Glutamatergic neuron (in vitro differentiated cells): Measurements from ENCODE around the gene DNASE2. TPM values are rescaled to one million over a fixed set of nuclear protein-coding genes. Genes with fewer than 3 reads are reported as not detected.
A peak's percentile ranks its signal among the peaks of the same experiment; 100 is the strongest.

ENCODE experiments used
- DNase-seq: peaks from one replicate; pipeline ENCODE4 v3.0.0; 2022
- H3K27ac Mint-ChIP-seq: one replicate; pipeline ENCODE4 v1.8.0; 2020; ENCODE audit warnings: mild to moderate bottlenecking, mixed read lengths, inconsistent platforms; ENCODE audit not compliant: unreplicated experiment
- H3K27me3 Mint-ChIP-seq: one replicate; pipeline ENCODE4 v1.8.0; 2020; ENCODE audit warnings: mild to moderate bottlenecking, moderate library complexity, mixed read lengths, inconsistent platforms; ENCODE audit not compliant: unreplicated experiment
- H3K36me3 Mint-ChIP-seq: one replicate; pipeline ENCODE4 v1.8.0; 2020; ENCODE audit warnings: mild to moderate bottlenecking, mixed read lengths, inconsistent platforms; ENCODE audit not compliant: unreplicated experiment
- H3K4me1 Mint-ChIP-seq: one replicate; pipeline ENCODE4 v1.8.0; 2020; ENCODE audit warnings: mild to moderate bottlenecking, low read depth, mixed read lengths, inconsistent platforms; ENCODE audit not compliant: unreplicated experiment
- H3K4me3 Mint-ChIP-seq: one replicate; pipeline ENCODE4 v1.8.0; 2020; ENCODE audit warnings: mild to moderate bottlenecking, mixed read lengths, inconsistent platforms; ENCODE audit not compliant: unreplicated experiment
- H3K9me3 Mint-ChIP-seq: one replicate; pipeline ENCODE4 v1.8.0; 2020; ENCODE audit warnings: mild to moderate bottlenecking, moderate library complexity, mixed read lengths, inconsistent platforms; ENCODE audit not compliant: unreplicated experiment
- long read RNA-seq: library from polyadenylated mRNA; unstranded; transcript quantifications from one replicate; pipeline ENCODE4 v2.0.0, GENCODE V29; 2020; ENCODE audit not compliant: unreplicated experiment
- total RNA-seq: library from RNA; stranded (reverse); fragmentation: NEBNext Ultra II Directional; extraction: Animal tissue kit (Norgen Biotek cat#: 25700); gene quantifications from one replicate; pipeline ENCODE4 v1.2.1, GENCODE V29; 2021; ENCODE audit not compliant: unreplicated experiment
- TF ChIP-seq, protein P1 (sequence below): fragments of 200-600 bp; sonication (generic); IDR thresholded peaks from one replicate; pipeline ENCODE4 v1.5.0; 2021; ENCODE audit not compliant: partially characterized antibody, unreplicated experiment

DNASE2 gene, protein sequence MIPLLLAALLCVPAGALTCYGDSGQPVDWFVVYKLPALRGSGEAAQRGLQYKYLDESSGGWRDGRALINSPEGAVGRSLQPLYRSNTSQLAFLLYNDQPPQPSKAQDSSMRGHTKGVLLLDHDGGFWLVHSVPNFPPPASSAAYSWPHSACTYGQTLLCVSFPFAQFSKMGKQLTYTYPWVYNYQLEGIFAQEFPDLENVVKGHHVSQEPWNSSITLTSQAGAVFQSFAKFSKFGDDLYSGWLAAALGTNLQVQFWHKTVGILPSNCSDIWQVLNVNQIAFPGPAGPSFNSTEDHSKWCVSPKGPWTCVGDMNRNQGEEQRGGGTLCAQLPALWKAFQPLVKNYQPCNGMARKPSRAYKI
- total RNA-seq = 7.9 TPM
- long read RNA-seq = 0 reads

DNA sequence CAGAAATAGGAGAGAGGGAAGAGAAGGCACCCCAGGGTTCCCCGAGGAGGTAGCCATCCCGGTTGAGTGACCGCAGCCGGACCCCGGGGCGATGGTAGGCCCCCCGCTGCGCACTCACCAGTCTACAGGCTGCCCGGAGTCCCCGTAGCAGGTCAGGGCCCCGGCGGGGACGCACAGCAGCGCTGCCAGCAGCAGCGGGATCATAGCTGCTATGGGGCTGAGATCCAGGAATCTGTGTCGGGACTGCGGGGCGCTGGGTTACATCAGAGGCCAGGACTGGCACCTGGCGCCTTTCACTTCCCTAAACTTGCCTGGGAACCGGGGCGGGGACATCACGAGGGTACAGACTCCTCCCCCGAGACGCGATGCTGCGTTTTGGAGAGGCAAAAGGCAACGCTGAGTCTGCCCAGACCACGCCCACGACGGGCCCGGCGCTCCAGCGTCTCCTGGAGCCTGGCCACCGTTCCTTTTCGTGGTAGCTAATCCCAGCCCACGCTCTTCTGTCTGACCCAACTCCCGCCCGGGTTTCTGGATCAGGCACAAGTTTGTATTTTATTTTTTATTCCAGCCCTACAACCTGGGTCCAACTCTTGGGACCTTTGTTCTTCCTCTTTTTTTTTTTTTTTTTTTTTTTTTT, at the start of gene DNASE2:
TSS of gene DNASE2 (minus strand) at position 278 of the 637 bp plus-strand sequence. CDS start at position 204, 74 bp downstream.
- Mint-ChIP-seq H3K4me3 (peak within 1 kb of the TSS; percentile 90), H3K9me3 (peaks cover 1% of the 10 kb centered on the region), H3K4me1 (no peaks in the 10 kb centered on the region), H3K27ac (peak within 1 kb of the TSS; percentile 52), H3K27me3 (peaks cover 6% of the 10 kb centered on the region), H3K36me3 (no peaks in the 10 kb centered on the region)
- TF ChIP-seq, protein P1, sequence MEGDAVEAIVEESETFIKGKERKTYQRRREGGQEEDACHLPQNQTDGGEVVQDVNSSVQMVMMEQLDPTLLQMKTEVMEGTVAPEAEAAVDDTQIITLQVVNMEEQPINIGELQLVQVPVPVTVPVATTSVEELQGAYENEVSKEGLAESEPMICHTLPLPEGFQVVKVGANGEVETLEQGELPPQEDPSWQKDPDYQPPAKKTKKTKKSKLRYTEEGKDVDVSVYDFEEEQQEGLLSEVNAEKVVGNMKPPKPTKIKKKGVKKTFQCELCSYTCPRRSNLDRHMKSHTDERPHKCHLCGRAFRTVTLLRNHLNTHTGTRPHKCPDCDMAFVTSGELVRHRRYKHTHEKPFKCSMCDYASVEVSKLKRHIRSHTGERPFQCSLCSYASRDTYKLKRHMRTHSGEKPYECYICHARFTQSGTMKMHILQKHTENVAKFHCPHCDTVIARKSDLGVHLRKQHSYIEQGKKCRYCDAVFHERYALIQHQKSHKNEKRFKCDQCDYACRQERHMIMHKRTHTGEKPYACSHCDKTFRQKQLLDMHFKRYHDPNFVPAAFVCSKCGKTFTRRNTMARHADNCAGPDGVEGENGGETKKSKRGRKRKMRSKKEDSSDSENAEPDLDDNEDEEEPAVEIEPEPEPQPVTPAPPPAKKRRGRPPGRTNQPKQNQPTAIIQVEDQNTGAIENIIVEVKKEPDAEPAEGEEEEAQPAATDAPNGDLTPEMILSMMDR = no peak
- peak; percentile 86 for DNase-seq

DNA sequence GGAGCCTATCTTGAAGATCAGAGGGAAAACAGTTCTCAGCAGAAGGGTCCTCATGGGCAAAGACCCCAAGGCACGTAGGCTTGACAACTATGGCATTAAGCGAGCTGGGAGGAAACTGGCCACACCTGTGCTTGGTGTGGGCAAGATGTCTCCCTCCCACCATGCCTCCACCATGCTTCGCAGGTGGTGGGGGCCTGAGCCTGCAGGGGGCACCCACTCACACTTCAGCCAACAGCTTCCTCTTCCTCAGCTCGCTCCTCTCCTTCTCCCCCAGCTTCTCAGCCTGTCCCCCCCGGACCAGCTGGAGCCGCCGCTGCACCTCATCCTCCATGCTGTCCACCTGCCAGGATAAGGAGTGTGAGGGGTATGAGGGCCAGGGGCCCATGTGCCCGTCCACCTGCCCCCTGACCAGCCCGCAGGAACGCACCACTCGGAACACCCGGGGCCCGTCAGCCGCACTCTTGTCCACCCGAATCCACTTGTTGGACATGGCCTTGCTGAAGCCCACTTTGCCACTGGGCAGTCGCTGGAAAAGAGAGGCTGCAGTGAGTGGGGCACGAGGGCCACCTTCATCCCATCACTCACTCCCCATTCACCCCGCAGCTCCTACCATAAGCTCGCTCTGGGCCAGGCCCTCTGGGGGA, 48.9 kb upstream of the DNASE2 start:
- Mint-ChIP-seq H3K27me3 (peaks cover 9% of the 10 kb centered on the region), H3K27ac (no peak overlapping the region), H3K36me3 (peaks cover 4% of the 10 kb centered on the region), H3K4me1 (peaks cover 9% of the 10 kb centered on the region), H3K9me3 (no peaks in the 10 kb centered on the region), H3K4me3 (no peak overlapping the region)
- TF ChIP-seq, protein P1 = no peak
- DNase-seq = no peak

DNA sequence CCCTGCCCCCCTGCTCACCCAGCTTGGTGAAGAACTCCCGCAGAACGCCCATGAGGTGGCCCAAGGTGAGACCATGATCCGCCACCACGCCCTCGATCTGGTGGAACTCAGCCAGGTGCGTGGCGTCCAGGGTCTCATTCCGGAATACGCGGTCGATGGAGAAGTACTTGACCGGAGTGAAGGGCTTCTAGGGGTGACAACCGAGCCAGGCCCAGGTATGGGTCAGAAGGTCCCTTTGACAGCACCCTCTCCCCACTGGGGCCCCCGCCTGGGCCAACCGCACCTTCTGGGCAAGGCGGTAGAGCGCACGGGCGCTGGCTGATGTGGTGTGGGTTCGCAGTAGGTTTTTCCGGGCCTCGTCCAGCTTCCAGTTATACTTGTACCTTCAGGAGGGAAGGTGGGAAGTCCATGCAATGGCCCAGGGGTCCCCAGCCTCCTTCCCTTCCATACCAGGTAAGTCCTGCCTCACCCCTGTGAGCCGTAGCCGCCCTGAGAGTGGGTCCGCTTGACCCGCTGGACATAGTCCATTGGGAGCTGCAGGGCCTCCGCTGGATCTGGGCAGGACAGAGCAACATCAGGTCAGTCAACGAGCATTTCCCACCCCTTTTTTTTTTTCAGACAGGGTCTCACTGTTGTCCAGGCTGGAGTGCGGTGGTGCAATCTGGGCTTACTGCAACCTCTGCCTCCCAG, 43.5 kb upstream of the DNASE2 start:
- no peak overlapping the region for H3K4me3 Mint-ChIP-seq
- peaks cover 7% of the 10 kb centered on the region for H3K9me3 Mint-ChIP-seq
- peaks cover 10% of the 10 kb centered on the region for H3K36me3 Mint-ChIP-seq
- peak overlapping the region; percentile 12 for H3K27ac Mint-ChIP-seq
- DNase-seq = no peak
- peaks cover 3% of the 10 kb centered on the region for H3K27me3 Mint-ChIP-seq
- TF ChIP-seq, protein P1 = no peak
- no peaks in the 10 kb centered on the region for H3K4me1 Mint-ChIP-seq

DNA sequence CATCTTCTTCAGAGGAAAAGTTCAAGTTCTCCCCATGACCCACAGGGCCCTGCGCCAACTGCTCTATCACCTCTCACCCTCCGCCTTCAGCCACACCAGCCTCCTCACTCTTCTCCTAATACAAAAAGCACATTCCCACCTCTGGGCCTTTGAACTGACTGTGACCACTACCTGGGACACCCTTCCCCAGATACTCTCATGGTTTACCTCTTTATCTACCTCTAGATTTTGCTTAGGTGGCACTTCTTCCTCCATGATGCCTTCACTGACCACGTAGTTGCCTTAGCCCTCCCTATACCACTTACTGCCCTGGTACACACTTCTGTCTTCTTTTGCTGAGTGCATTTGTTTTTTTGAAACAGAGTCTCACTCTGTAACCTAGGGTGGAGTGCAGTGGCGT, 41.7 kb upstream of the DNASE2 start:
- Mint-ChIP-seq H3K4me3 (no peak overlapping the region), H3K36me3 (peaks cover 10% of the 10 kb centered on the region)

More for the DNA sequence above, 41.7 kb upstream of the DNASE2 start:
- Mint-ChIP-seq H3K9me3 (peaks cover 13% of the 10 kb centered on the region), H3K4me1 (no peaks in the 10 kb centered on the region), H3K27me3 (peaks cover 3% of the 10 kb centered on the region), H3K27ac (peak overlapping the region; percentile 18)
- TF ChIP-seq, protein P1 = no peak
- DNase-seq = no peak
